Ishikawa (cell line): ENCODE data around the gene CLCA2.

Source experiments
- CREB1 ChIP-seq: IDR thresholded peaks from 2 replicates; pipeline ENCODE4 v1.6.1; 2012; ENCODE audit warnings: low read depth
- EGR1 ChIP-seq: IDR thresholded peaks from 2 replicates; pipeline ENCODE4 v1.6.1; 2012
- EP300 ChIP-seq: IDR thresholded peaks from 2 replicates; pipeline ENCODE4 v1.6.1; 2012; ENCODE audit warnings: borderline replicate concordance
- RAD21 ChIP-seq: IDR thresholded peaks from 2 replicates; pipeline ENCODE4 v1.6.1; 2012; ENCODE audit warnings: low read depth
- REST ChIP-seq: IDR thresholded peaks from 2 replicates; pipeline ENCODE4 v1.6.1; 2012; ENCODE audit warnings: low read depth, mild to moderate bottlenecking
- TAF1 ChIP-seq: IDR thresholded peaks from 2 replicates; pipeline ENCODE4 v1.6.1; 2012; ENCODE audit warnings: low read depth, mild to moderate bottlenecking
- TEAD4 ChIP-seq: IDR thresholded peaks from 2 replicates; pipeline ENCODE4 v1.6.1; 2012
- YY1 ChIP-seq: IDR thresholded peaks from 2 replicates; pipeline ENCODE4 v1.6.1; 2012; ENCODE audit warnings: low read depth

- TF ChIP-seq CREB1 (no peak), TAF1 (no peak), REST (no peak), EP300 (no peak), YY1 (no peak), RAD21 (no peak), EGR1 (no peak), TEAD4 (no peak)
Observed at GRCh38 chr1:86505564-86505902, 81.6 kb downstream of the CLCA2 start.
